ENCODE measurements around the gene IER3IP1.

DNA sequence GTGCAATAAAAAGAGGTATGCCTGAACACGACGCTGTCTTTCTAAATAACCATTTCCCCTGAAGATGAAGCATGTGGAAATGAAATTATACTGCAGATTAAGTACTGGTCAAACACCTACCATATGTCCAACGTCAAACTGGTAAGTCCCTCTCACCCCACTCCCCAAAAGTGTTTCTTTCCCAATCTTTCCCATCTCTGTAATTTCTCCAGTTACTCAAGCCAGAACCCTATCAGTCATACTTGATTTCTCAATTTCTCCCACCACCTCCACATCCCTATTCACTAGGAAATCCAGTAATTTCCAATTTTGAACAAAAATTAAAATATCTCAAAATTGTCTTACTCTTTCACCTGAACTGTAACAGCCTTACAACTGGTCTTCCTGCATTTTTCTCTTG, 55.0 kb downstream of the IER3IP1 start:
- no peak for TF ChIP-seq YY1 (IDR thresholded peaks at IDR 0.05; ENCODE audit: insufficient read depth, insufficient read length)
- no peak for TF ChIP-seq SUZ12 (IDR thresholded peaks at IDR 0.05; ENCODE audit: extremely low read depth, insufficient read depth, insufficient read length)
